ENCODE measurements around the gene RSBN1L. TPM values are rescaled to one million over a fixed set of nuclear protein-coding genes. Genes with fewer than 3 reads are reported as not detected.

Gene RSBN1L
- total RNA-seq, 1 donor from 2014 or later = 38.7 TPM

GRCh38 chr7:77808517-77808916 lies 112.3 kb downstream of the RSBN1L start:
- no peak for DNase-seq

- DNase-seq = no peak
These were observed 115.4 kb downstream of the RSBN1L start for GRCh38 chr7:77811516-77812289.

GRCh38 chr7:77812290-77812685 lies 116.0 kb downstream of the RSBN1L start:
- DNase-seq = no peak

GRCh38 chr7:77813180-77813579 lies 116.9 kb downstream of the RSBN1L start:
- DNase-seq = no peak

GRCh38 chr7:77819021-77819420 lies 122.8 kb downstream of the RSBN1L start:
- no peak for DNase-seq

- DNase-seq = no peak
These were observed 124.7 kb downstream of the RSBN1L start for GRCh38 chr7:77820967-77821366.

GRCh38 chr7:77822269-77822668 lies 126.0 kb downstream of the RSBN1L start:
- no peak for DNase-seq

GRCh38 chr7:77823787-77824186 lies 127.5 kb downstream of the RSBN1L start:
- no peak for DNase-seq

- DNase-seq = no peak
These were observed 128.4 kb downstream of the RSBN1L start for GRCh38 chr7:77824636-77825035.

- no peak for DNase-seq
These were observed 128.9 kb downstream of the RSBN1L start for GRCh38 chr7:77825131-77825530.

- DNase-seq = no peak
These were observed 130.0 kb downstream of the RSBN1L start for GRCh38 chr7:77826300-77826699.

- DNase-seq = no peak
These were observed 131.7 kb downstream of the RSBN1L start for GRCh38 chr7:77827999-77828398.

GRCh38 chr7:77830649-77831355 lies 134.5 kb downstream of the RSBN1L start:
- DNase-seq = no peak

- DNase-seq = no peak
These were observed 135.2 kb downstream of the RSBN1L start for GRCh38 chr7:77831481-77831880.

- no peak for DNase-seq
These were observed 135.7 kb downstream of the RSBN1L start for GRCh38 chr7:77831953-77832352.

Other genes starting within 250 kb of the RSBN1L start
- gene PTPN12, start 159.2 kb upstream of the RSBN1L start, total RNA-seq = 78.8 TPM
- 11.6 TPM for gene TMEM60, start 102.0 kb downstream of the RSBN1L start, total RNA-seq
- gene PHTF2, start 102.3 kb downstream of the RSBN1L start, total RNA-seq = 34.3 TPM